Measurements from ENCODE around the gene RDX.

The RDX gene

DNA sequence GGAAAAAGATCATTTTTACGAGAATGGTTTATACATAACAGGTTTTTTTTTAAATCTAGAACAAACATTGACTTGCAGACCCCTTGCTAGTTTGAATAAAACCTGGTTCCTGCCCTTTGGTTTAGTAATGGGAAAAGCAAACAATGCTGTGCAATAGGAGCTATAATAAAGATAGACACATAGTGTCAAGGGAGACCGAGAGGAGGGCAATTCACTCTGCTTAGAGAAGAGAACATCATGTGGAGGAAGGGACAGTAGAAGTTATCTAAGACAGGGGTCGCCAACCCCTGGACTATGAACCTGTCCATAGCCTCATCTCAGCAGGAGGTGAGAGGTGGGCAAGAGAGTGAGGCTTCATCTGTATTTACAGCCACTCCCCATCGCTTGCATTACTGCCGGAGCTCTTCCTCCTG is 7.0 kb upstream of the RDX start:
- no peak for DNase-seq (ENCODE audit: extremely low read depth, insufficient read length)
- Histone ChIP-seq H3K36me3 (ENCODE audit: control insufficient read depth, insufficient read depth, low read length) (no peaks in the 10 kb centered on the region), H3K4me3 (replicated peaks; ENCODE audit: low read depth, low read length) (no peak overlapping the region), H3K27me3 (replicated peaks; ENCODE audit: control insufficient read depth, insufficient read depth, low read length) (no peaks in the 10 kb centered on the region)
- TF ChIP-seq CTCF (IDR thresholded peaks at IDR 0.05; ENCODE audit: insufficient read depth, low read length, poor library complexity, severe bottlenecking) = no peak

- no peak for TF ChIP-seq CTCF (IDR thresholded peaks at IDR 0.05; ENCODE audit: insufficient read depth, low read length, poor library complexity, severe bottlenecking)
- H3K36me3 ChIP-seq (ENCODE audit: control insufficient read depth, insufficient read depth, low read length) = no peaks in the 10 kb centered on the region
- H3K4me3 ChIP-seq (replicated peaks; ENCODE audit: low read depth, low read length) = no peak overlapping the region
- DNase-seq (ENCODE audit: extremely low read depth, insufficient read length) = no peak
- H3K27me3 ChIP-seq (replicated peaks; ENCODE audit: control insufficient read depth, insufficient read depth, low read length) = no peaks in the 10 kb centered on the region
Measured at GRCh38 chr11:110301577-110301976, 5.2 kb upstream of the RDX start.

DNA sequence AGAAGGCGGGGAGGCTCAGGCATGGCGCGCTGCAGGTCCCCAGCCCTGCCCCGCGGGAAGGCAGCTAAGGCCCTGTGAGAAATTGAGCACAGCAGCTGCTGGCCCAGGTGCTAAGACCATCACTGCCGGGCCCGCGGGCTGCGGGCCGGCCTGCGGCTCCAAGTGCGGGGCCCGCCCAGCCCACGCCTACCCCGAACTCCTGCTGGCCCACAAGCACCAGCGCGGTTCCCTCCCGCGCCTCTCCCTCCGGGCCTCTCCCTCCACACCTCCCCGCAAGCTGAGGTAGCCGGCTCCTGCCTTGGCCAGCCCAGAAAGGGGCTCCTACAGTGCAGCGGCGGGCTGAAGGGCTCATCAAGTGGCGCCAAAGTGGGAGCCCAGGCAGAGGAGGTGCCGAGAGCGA is 4.6 kb upstream of the RDX start:
- Histone ChIP-seq H3K27me3 (replicated peaks; ENCODE audit: control insufficient read depth, insufficient read depth, low read length) (no peaks in the 10 kb centered on the region), H3K4me3 (replicated peaks; ENCODE audit: low read depth, low read length) (no peak overlapping the region), H3K36me3 (ENCODE audit: control insufficient read depth, insufficient read depth, low read length) (no peaks in the 10 kb centered on the region)
- no peak for DNase-seq (ENCODE audit: extremely low read depth, insufficient read length)
- no peak for TF ChIP-seq CTCF (IDR thresholded peaks at IDR 0.05; ENCODE audit: insufficient read depth, low read length, poor library complexity, severe bottlenecking)

- no peak for DNase-seq (ENCODE audit: extremely low read depth, insufficient read length)
- Histone ChIP-seq H3K4me3 (replicated peaks; ENCODE audit: low read depth, low read length) (no peak overlapping the region), H3K27me3 (replicated peaks; ENCODE audit: control insufficient read depth, insufficient read depth, low read length) (no peaks in the 10 kb centered on the region), H3K36me3 (ENCODE audit: control insufficient read depth, insufficient read depth, low read length) (no peaks in the 10 kb centered on the region)
- TF ChIP-seq CTCF (IDR thresholded peaks at IDR 0.05; ENCODE audit: insufficient read depth, low read length, poor library complexity, severe bottlenecking) = no peak
Measured at GRCh38 chr11:110299006-110299785, 2.8 kb upstream of the RDX start.

- Histone ChIP-seq H3K36me3 (ENCODE audit: control insufficient read depth, insufficient read depth, low read length) (no peaks in the 10 kb centered on the region), H3K27me3 (replicated peaks; ENCODE audit: control insufficient read depth, insufficient read depth, low read length) (no peaks in the 10 kb centered on the region), H3K4me3 (replicated peaks; ENCODE audit: low read depth, low read length) (no peak overlapping the region)
- DNase-seq (ENCODE audit: extremely low read depth, insufficient read length) = no peak
- TF ChIP-seq CTCF (IDR thresholded peaks at IDR 0.05; ENCODE audit: insufficient read depth, low read length, poor library complexity, severe bottlenecking) = no peak
Measured at GRCh38 chr11:110298301-110298765, 1.9 kb upstream of the RDX start.
